ENCODE measurements around the gene NLRP10.

GRCh38 chr11:8011371-8011770 lies 46.1 kb upstream of the NLRP10 start:
- TF ChIP-seq CTCF (tag by site-specific recombination; IDR thresholded peaks at IDR 0.05) (no peak), REST (tag by site-specific recombination; IDR thresholded peaks at IDR 0.05) (no peak), ZNF16 (tag by site-specific recombination; IDR thresholded peaks at IDR 0.05; ENCODE audit: low read depth) (no peak), ZBTB21 (tag by site-specific recombination; IDR thresholded peaks at IDR 0.05) (no peak), ELK4 (IDR thresholded peaks at IDR 0.05; ENCODE audit: borderline replicate concordance, low read depth, low read length) (no peak), ZNF510 (tag by site-specific recombination; IDR thresholded peaks at IDR 0.05; ENCODE audit: insufficient replicate concordance) (no peak), ZNF837 (tag by site-specific recombination; IDR thresholded peaks at IDR 0.05) (no peak), GLI2 (tag by site-specific recombination; IDR thresholded peaks at IDR 0.05; ENCODE audit: borderline replicate concordance, low read depth) (no peak)

All from HEK293 (cell line).